Upper lobe of right lung (tissue), 1 donor: Measurements from ENCODE around the gene RPGR. TPM values are rescaled to one million over a fixed set of nuclear protein-coding genes. Genes with fewer than 3 reads are reported as not detected.

ENCODE experiments used
- ATAC-seq: fragments of 200-7000 bp; cut with Tn5 transposase; one replicate; pipeline ENCODE4 v1.9.1; 2020; ENCODE audit warnings: mild to moderate bottlenecking, moderate library complexity
- DNase-seq: peaks from one replicate; pipeline ENCODE4 v3.0.0-alpha.2; 2020
- H3K27ac ChIP-seq: fragments of 200-600 bp; one replicate; pipeline ENCODE4 v1.8.0; 2022
- H3K27me3 ChIP-seq: fragments of 200-600 bp; one replicate; pipeline ENCODE4 v1.8.0; 2022; ENCODE audit warnings: mild to moderate bottlenecking
- H3K36me3 ChIP-seq: fragments of 200-600 bp; one replicate; pipeline ENCODE4 v1.8.0; 2022
- H3K4me1 ChIP-seq: fragments of 200-600 bp; one replicate; pipeline ENCODE4 v1.8.0; 2022
- H3K4me3 ChIP-seq: fragments of 200-600 bp; one replicate; pipeline ENCODE4 v1.8.0; 2022; ENCODE audit warnings: mild to moderate bottlenecking
- H3K9me3 ChIP-seq: fragments of 200-600 bp; one replicate; pipeline ENCODE4 v1.8.0; 2022
- intact Hi-C: fragments of 100-400 bp; cut with DNase I; formaldehyde crosslinking; loops from one replicate; pipeline ENCODE4 v1.11.0; 2022
- total RNA-seq: library from RNA; stranded (reverse); fragmentation: NEBNext Ultra II Directional; extraction: Animal tissue kit (Norgen Biotek cat#: 25700); gene quantifications from one replicate; pipeline ENCODE4 v1.2.1, GENCODE V29; 2021
- TF ChIP-seq, protein P1 (sequence below): fragments of 200-600 bp; IDR thresholded peaks from one replicate; pipeline ENCODE4 v1.8.0; 2022; ENCODE audit warnings: antibody characterized with exemption
- donor health status: DM: no; HTN: yes; CAD: no; lungs with severe emphysema.

The RPGR gene
- total RNA-seq, 1 donor from 2014 or later, result 18.0 TPM

DNA sequence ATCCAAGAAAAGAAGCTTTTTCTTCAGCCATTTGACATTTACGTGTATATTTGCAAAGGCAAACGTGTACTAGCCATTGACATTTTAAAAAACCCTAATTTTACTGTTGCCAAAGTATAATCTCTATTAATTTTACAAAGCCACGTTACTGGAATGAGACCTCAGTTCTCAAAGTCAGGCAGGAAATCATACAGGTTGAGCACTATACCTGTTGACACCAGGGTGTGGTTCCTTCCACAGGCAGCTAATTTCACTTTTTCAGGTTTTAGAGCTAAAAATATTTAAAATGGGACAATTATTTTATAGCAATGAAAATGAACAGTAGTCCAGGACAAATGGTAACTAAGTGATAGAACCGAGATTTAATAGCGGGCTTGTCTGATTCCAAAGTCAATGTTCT is 6.5 kb downstream of the RPGR start:
- H3K36me3 ChIP-seq, result no peaks in the 10 kb centered on the region

DNA sequence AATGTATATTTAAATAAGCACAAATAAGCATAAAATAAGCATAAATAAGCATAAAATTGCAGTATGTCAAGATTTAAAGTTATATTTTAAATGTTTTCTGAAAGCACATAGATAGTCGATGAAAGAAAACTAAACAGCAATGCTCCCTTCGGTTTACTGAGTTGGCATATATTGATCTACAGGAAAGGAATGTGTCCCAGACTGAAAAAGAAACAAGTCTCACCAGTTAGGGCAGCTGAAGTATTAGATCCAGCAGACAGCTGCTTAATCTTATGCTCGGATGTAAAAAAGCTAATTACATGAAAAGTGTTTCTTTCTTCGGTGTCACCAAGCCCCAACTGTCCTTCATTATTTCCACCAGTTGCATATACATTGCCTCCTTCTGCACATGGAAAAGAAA is 8.7 kb downstream of the RPGR start:
- DNase-seq, result no peak

More for the DNA sequence above, 6.5 kb downstream of the RPGR start:
- DNase-seq (no peak), ATAC-seq (no peak)
- H3K9me3 ChIP-seq, result no peaks in the 10 kb centered on the region
- TF ChIP-seq, protein P1, sequence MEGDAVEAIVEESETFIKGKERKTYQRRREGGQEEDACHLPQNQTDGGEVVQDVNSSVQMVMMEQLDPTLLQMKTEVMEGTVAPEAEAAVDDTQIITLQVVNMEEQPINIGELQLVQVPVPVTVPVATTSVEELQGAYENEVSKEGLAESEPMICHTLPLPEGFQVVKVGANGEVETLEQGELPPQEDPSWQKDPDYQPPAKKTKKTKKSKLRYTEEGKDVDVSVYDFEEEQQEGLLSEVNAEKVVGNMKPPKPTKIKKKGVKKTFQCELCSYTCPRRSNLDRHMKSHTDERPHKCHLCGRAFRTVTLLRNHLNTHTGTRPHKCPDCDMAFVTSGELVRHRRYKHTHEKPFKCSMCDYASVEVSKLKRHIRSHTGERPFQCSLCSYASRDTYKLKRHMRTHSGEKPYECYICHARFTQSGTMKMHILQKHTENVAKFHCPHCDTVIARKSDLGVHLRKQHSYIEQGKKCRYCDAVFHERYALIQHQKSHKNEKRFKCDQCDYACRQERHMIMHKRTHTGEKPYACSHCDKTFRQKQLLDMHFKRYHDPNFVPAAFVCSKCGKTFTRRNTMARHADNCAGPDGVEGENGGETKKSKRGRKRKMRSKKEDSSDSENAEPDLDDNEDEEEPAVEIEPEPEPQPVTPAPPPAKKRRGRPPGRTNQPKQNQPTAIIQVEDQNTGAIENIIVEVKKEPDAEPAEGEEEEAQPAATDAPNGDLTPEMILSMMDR, result no peak
- no peaks in the 10 kb centered on the region for H3K27me3 ChIP-seq
- intact Hi-C loops, result no loop called here
- H3K4me1 ChIP-seq, result no peaks in the 10 kb centered on the region
- no peak overlapping the region for H3K27ac ChIP-seq
- no peak overlapping the region for H3K4me3 ChIP-seq

DNA sequence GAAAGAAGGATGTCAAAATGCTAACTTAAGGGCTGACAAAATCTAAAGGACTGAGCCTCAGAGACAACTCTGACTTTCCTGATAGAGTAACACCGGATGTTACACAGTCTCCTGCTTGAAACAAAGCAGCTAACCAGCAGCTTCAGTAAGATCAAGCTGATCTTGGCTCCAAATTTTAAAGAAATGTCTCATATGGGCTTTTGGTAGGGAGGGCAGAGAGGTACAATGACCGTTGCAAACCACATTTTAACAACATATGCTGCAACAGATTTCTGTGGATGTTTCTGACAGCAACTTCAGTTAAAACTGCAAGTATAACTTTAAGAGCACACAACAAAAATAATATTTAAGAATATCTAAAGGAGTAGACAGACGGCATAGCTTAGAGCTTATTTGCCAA is 9.1 kb downstream of the RPGR start:
- ATAC-seq (no peak), DNase-seq (no peak)
- intact Hi-C loops, result no loop called here
- H3K27me3 ChIP-seq, result no peaks in the 10 kb centered on the region
- no peaks in the 10 kb centered on the region for H3K9me3 ChIP-seq
- H3K4me1 ChIP-seq, result no peaks in the 10 kb centered on the region
- peaks cover 5% of the 10 kb centered on the region for H3K36me3 ChIP-seq
- no peak overlapping the region for H3K27ac ChIP-seq
- H3K4me3 ChIP-seq, result no peak overlapping the region
- TF ChIP-seq, protein P1, result no peak

More for the DNA sequence above, 8.7 kb downstream of the RPGR start:
- H3K27me3 ChIP-seq, result no peaks in the 10 kb centered on the region
- peaks cover 5% of the 10 kb centered on the region for H3K36me3 ChIP-seq
- no peak overlapping the region for H3K4me3 ChIP-seq
- TF ChIP-seq, protein P1, result no peak
- ATAC-seq, result no peak
- intact Hi-C loops, result no loop called here
- H3K9me3 ChIP-seq, result no peaks in the 10 kb centered on the region
- H3K4me1 ChIP-seq, result no peaks in the 10 kb centered on the region
- no peak overlapping the region for H3K27ac ChIP-seq

DNA sequence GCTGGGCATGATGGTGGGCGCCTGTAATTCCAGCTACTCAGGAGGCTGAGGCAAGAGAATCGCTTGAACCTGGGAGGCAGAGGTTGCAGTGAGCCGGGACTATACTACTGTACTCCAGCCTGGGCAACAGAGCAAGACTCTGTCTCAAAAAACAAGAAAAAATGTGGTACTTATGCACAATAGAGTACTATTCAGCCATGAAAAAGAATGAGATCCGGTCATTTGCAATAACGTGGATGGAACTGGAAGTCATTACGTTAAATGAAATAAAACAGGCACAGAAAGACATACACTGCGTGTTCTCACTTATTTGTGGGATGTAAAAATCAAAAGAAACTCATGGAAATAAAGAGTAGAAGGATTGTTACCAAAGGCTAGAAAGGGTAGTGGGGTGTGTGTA is 12.1 kb downstream of the RPGR start:
- TF ChIP-seq, protein P1, result no peak
- Histone ChIP-seq H3K27me3 (no peaks in the 10 kb centered on the region), H3K4me1 (no peaks in the 10 kb centered on the region), H3K36me3 (peaks cover 5% of the 10 kb centered on the region), H3K9me3 (no peaks in the 10 kb centered on the region), H3K27ac (no peak overlapping the region), H3K4me3 (no peak overlapping the region)
- ATAC-seq, result no peak
- DNase-seq, result no peak
- intact Hi-C loops, result no loop called here

DNA sequence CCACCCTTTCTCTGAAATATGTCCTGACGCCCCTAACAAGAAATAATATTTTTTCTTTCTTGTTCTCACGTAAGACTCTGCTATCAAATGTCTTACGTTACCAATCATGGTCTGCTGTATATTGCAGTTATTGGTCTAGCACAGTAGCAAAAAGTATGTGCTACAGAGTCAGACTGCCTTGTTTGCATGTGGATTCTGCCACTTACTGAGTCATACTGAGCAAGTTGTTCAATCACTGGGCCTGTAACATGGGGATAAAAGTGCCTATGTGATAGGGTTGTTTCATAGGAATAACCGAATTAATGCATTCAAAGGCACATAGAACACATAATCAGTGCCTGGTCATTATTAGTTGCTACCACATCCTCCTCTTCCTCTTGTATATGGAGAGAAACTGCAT is 14.1 kb downstream of the RPGR start:
- DNase-seq (no peak), ATAC-seq (no peak)
- Histone ChIP-seq H3K9me3 (no peaks in the 10 kb centered on the region), H3K4me3 (no peak overlapping the region), H3K36me3 (peaks cover 5% of the 10 kb centered on the region), H3K4me1 (no peaks in the 10 kb centered on the region), H3K27me3 (no peaks in the 10 kb centered on the region), H3K27ac (no peak overlapping the region)
- intact Hi-C loops, result no loop called here
- TF ChIP-seq, protein P1, result no peak

DNA sequence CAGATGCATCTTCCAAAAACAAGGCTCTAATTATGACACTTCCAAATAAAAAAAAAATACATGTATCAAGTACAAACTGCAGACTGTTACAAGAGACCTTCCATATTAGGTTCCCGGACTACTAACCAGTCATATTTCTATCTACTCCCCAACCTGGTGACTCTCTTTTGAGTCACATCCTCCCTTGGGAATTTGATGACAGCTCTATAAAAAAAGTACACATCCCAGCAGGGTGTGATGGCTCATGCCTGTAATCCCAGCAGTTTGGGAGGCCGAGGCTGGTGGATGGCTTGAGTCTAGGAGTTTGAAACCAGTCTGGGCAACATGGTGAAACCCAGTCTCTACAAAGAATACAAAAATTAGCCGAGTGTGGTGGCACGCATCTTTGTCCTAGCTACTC is 14.9 kb downstream of the RPGR start:
- DNase-seq (no peak), ATAC-seq (no peak)
- intact Hi-C loops, result no loop called here
- Histone ChIP-seq H3K4me1 (no peaks in the 10 kb centered on the region), H3K9me3 (no peaks in the 10 kb centered on the region), H3K27me3 (no peaks in the 10 kb centered on the region), H3K4me3 (no peak overlapping the region), H3K36me3 (peaks cover 5% of the 10 kb centered on the region), H3K27ac (no peak overlapping the region)
- TF ChIP-seq, protein P1, result no peak
